ENCODE results near the gene NSA2.
A peak's percentile ranks its signal among the peaks of the same experiment; 100 is the strongest.

GRCh38 chr5:74766849-74767578, at the start of gene NSA2, which contains the start of gene GFM2:
- no peak for TF ChIP-seq CTCF (IDR thresholded peaks at IDR 0.05; ENCODE audit: low read depth, low read length)
- TF ChIP-seq POLR2A (IDR thresholded peaks at IDR 0.05; ENCODE audit: extremely low read depth, insufficient read length) = peak; percentile 52
- TF ChIP-seq MAX (IDR thresholded peaks at IDR 0.05; ENCODE audit: low read depth, low read length) = peak; percentile 79
- peak; percentile 92 for TF ChIP-seq MYC (IDR thresholded peaks at IDR 0.05; ENCODE audit: low read depth, low read length)
